ENCODE measurements around the gene AIP. TPM values are rescaled to one million over a fixed set of nuclear protein-coding genes. Genes with fewer than 3 reads are reported as not detected.

Gene AIP
- 101 TPM in 2 replicates for total RNA-seq

DNA sequence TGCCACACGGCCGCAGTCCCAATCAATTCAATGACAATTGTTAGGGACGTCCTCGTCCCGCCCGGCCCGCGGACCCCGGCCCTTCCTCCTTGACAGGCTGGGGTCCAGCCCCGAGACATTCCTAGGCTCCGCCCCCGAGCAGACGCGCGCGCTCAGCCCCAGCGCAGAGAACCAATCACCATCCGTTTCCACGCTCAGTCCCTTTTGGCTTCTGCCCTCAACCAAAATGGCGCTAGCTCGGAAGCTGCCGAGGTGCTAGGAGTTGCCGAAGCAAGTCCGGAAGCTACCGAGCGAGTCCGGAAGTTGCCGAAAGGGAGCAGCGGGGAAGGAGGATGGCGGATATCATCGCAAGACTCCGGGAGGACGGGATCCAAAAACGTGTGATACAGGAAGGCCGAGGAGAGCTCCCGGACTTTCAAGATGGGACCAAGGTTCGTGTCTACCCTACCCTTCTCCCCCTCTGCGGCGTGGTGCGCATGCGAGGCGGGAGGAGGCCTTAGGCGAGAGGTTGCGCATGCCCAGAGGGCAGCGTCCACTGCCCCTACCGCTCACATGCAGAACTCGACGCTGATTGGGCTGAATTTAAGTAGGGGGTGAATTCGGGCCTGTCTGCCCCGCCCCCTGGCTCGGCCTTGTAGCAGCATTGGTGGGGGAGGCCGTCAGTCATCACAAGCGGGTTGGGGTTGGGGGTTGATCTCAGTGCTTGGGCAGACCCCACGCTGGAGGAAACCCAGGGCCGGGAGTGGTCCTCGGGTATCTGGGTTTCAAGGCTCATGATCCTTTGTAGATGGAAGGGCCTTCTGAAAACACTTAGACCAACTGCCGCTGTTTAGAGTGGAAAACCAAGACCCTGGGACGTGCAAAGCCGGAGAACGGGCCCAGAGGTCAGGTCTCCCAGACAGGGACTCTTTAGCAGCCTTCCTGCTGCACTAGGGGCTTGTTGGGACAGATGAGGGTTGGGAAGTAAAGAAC, at the start of gene AIP:
Gene AIP, plus strand, starts transcription at position 200 of the 972 bp plus-strand sequence. Its CDS starts 133 bp downstream, at position 333.

DNA sequence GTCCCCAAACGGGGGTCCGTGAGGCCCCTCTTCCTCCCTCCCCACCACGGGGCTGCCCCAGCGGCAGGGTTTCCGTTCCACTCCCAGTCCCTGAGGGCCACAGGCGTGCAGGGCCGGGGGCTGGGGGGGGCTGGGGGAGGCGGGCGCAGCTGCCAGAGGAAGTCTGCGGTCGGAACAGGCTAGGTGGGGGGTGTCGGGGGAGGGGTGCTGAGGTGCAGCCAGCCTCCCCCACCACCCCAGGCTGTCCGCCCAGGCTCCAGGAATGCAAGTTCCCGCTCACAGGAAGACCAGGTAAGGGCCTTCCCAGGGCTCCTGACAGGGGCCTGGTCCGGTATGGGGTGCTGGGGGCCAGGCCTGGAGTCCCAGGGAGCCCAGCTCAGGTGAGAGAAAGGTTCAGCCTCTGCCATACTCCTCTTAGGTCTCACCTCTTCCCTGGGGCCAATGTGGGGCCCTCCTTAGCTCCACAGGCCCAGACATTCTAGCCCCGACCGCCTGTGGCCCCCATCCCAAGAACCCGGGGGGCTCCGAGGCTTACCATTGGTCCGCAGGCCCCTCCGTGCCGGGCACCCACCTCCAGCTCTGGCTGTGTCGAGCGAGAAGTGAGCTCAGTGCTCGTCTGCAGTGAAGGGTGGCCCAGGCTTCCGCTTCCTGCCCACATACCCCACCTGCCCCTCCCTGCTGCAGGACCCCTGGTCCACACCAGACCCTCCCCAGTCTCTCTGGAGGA, 45.6 kb upstream of the AIP start, which contains the start of gene PTPRCAP:
Gene PTPRCAP, minus strand, starts transcription at position 601 of the 727 bp plus-strand sequence. Its CDS starts 63 bp downstream, at position 538.

DNA sequence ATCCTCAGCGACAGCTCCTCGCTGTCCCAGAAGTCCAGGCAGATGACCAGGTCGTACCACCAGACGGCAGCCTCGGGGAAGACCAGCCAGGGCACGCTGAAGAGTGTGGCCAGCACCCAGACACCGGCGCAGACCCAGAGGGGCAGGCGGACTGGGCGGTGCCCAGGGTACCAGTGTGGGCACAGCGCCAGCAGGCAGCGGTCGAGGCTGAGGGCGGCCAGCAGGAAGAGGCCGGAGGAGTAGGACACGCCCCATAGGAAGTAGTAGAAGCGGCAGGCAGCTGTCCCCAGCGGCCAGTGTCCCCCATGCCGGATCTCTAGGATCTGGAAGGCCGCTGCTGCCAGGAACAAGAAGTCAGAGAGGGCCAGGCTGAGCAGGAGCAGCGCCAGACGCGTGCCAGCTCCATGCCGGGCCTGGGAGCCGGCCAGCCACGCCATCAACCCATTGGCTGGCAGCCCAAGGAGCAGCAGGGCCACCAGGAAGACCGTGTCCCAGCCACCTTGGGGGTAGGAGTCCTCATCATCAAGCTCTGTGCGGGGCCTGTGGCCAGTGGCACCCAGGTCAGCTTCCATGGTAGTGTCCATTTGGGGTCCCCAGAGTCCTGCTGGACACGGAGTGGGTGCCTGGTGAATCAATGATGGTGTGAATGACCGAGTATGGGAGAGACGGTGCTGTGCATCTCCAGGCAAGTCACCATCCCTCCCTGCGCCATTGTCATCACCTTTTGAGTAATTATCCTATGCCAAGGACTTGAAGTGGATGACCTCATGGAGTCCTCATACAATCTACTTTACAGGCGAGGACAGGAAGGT, 30.5 kb upstream of the AIP start, which contains the start of gene GPR152:
Gene GPR152, minus strand, starts transcription at position 589 of the 812 bp plus-strand sequence. Its CDS starts 5 bp downstream, at position 584.

DNA sequence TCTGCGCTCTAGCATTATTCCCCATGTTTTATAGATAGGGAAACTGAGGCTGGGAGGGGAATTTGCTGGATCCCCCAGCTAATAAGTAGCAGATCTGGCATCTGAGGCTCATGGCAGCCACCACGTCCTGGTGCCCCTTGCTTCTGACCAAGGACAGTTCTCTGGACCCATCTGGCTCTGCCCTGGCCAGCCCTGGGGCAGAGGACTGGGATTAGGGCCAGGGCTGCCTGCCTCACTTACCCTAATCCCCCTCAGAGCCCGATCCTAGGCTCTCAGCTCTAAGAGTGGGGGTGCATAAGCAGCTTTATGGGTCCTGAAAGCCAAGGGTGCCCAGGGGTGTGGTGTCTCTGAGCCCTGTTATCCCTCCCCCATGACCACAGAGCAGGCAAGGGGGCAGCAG, 27.8 kb upstream of the AIP start, which contains the start of gene CABP4:
Gene CABP4, plus strand, starts transcription at position 301 of the 400 bp plus-strand sequence. Its CDS starts 70 bp downstream, at position 371.

DNA sequence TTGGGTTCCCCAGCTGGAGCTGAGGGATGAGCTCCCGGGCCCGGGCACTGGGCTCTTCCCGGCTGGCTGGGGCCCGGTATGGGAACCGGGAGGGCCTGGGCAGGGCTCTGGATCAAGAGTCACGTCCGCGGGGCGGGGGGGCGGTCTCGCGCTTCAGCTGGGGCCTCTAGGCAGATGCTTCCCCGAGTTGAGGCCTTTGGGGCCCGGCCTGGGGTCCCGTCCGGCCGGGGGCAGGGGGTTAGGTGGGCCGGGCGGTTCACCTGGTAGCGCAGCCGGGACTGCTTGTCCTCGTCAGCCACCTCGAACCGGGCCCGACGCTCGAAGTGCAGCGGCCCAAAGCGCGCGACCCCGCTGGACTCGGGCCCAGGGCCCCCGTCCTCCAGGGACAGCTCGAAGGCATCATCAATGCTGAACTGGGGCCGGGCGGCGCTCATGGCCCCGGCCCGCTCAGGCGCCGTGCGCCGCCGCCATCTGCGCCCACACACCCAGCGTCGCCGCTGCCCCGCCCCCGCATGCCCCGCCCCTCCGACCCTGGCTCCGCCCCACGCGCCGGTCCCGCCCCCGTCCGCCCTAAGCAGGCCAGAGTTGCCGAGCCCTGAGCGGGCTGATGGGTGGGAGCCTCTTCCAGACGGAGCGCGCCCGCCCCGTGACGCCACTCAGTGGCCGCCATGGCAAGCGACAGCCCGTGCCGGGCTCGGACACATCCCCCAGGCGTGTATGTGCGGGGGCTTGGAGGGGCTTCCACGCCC, 13.9 kb upstream of the AIP start, which contains the start of gene TMEM134:
Gene TMEM134, minus strand, starts transcription at position 493 of the 749 bp plus-strand sequence. Its CDS starts 59 bp downstream, at position 434.

DNA sequence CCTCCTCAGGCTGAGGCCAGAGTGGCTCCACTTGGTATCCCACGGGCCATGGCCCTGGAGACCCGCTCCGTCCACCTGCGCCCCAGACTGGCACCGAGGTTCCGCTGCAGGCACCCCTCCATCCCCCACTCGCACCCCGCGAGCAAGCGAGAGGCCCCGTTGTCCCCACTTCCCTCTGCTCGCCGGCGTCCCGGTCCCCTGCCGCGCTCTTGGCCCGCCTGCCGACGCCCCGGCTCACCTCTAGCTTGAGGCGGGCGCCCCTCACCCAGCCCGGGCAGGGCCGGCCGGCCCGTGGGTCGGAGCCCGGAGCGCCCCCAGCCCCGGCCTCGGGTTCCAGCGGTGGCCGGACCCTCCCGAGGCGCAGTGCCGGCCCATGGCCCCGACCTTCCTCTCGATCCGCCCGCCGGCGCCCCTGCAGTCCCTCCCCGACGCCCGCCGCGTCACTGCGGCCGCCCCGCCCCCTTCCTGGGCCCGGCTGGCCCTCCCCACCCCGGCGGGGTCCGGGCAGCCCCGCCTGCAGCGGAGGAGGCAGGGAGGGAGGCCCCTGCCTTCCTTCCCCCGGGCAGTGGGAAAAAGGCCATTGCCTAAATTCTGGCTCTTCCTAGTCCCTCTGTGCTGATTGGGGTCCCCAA, 22.2 kb downstream of the AIP start, which contains the start of gene PITPNM1:
Gene PITPNM1, minus strand, starts transcription at position 414 of the 632 bp plus-strand sequence. CDS start 1,183 bp downstream, outside the sequence.

DNA sequence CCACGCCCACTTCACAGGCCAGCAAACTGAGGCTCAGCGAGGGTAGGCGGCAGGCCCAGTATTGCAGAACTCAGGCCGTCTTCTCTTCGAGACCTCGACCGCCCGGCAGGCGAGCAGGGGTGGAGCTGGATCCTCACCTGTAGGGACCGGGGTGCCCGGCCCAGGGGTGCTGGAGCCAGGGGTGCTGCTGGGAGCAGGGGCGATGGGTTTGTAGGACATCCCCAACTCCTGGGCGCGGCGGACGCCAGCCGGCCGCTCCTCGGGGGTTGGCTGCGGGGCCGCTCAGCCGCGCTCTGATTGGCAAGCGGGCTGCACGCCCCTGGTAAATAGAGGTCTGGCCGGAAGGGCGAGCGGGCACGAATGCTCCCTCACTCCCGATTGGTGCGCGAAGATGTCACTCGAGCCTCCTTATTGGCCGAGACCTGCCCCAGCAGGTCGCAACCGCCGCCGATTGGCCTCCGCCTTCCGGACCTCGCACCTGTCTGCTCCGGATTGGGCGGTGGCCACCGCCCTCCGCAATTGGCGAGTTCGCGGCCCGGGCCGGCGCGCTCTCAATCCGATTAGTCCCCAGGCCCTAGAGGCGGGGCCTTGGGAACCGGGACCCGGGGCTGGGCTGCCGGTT, 25.1 kb downstream of the AIP start, which contains the start of gene CDK2AP2:
Gene CDK2AP2, minus strand, starts transcription at position 299 of the 622 bp plus-strand sequence. Its CDS starts 80 bp downstream, at position 219.

DNA sequence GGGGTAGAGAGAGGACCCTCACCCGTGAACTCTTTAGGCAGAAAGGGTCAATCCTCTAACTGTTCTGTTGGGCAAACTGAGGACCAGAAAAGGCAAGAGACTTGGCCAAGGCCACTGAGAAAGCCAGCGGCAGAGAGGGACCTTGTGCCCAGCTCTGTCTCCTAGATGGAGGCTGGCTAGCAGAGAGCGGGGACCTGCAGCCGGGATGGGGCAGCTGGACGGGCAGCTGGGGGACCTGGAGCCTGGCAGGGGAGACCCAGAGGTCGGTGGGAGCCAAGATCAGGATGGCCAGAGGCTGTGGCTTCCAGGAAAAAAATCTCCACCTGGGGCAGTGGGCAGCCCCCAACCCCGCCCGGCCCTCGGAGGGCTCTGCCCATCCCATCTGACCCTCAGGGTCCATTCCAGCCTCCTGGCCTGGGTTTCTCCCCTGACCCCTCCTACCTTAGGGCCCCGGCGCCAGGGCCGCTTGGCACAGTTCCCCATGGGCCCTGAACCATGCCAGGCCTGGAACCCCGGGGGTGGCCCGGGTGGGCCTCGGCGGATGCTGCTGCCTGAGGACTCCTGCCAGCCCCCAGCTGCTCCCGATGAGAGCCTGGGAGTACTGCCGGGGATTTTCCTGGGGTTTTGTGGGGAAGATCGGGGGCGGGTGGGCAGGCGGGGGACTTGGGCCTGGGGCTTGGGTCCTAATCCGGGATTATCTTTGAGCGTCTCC, 40.2 kb downstream of the AIP start, which contains the start of gene CABP2:
Gene CABP2, minus strand, starts transcription at position 603 of the 712 bp plus-strand sequence. Its CDS starts 120 bp downstream, at position 483.

Other genes starting within 250 kb of the AIP start
- gene GRK2, start 216.6 kb upstream of the AIP start, total RNA-seq: 22.9 and 26.1 TPM in 2 replicates
- 18.6 and 25.5 TPM in 2 replicates for gene ANKRD13D, start 193.7 kb upstream of the AIP start, total RNA-seq
- 7.8 and 10.2 TPM in 2 replicates for gene SSH3, start 179.5 kb upstream of the AIP start, total RNA-seq
- 22.0 and 30.9 TPM in 2 replicates for gene POLD4, start 129.5 kb upstream of the AIP start, total RNA-seq
- gene CLCF1, start 109.4 kb upstream of the AIP start, total RNA-seq: 2.0 and 2.4 TPM in 2 replicates
- gene RAD9A, start 91.0 kb upstream of the AIP start, total RNA-seq: 4.3 and 4.8 TPM in 2 replicates
- gene PPP1CA, start 81.2 kb upstream of the AIP start, total RNA-seq: 233 and 254 TPM in 2 replicates
- gene TBC1D10C, start 78.9 kb upstream of the AIP start, total RNA-seq: 0.09 and 0.22 TPM in 2 replicates
- 0.09 and 0.22 TPM in 2 replicates for gene CARNS1, start 67.3 kb upstream of the AIP start, total RNA-seq
- gene RPS6KB2, start 54.5 kb upstream of the AIP start, total RNA-seq: 25.0 and 26.3 TPM in 2 replicates
- gene PTPRCAP, start 45.3 kb upstream of the AIP start, total RNA-seq: 0.11 and 0.43 TPM in 2 replicates
- gene CORO1B, start 39.5 kb upstream of the AIP start, total RNA-seq: 122 and 145 TPM in 2 replicates
- not detected in 2 replicates for gene GPR152, start 30.3 kb upstream of the AIP start, total RNA-seq
- gene CABP4, start 27.7 kb upstream of the AIP start, total RNA-seq: 1.5 and 2.0 TPM in 2 replicates
- 21.1 and 21.8 TPM in 2 replicates for gene TMEM134, start 13.8 kb upstream of the AIP start, total RNA-seq
- 2.8 and 3.1 TPM in 2 replicates for gene PITPNM1, start 22.3 kb downstream of the AIP start, total RNA-seq
- 10.3 and 23.1 TPM in 2 replicates for gene CDK2AP2, start 25.1 kb downstream of the AIP start, total RNA-seq
- gene CABP2, start 40.4 kb downstream of the AIP start, total RNA-seq: not detected in 2 replicates
- 473 and 682 TPM in 2 replicates for gene GSTP1, start 100.8 kb downstream of the AIP start, total RNA-seq
- gene NDUFV1, start 123.9 kb downstream of the AIP start, total RNA-seq: 121 and 130 TPM in 2 replicates
- 3.6 and 5.4 TPM in 2 replicates for gene NUDT8, start 146.9 kb downstream of the AIP start, total RNA-seq
- gene TBX10, start 156.7 kb downstream of the AIP start, total RNA-seq: not detected in 2 replicates
- gene ACY3, start 167.7 kb downstream of the AIP start, total RNA-seq: not detected in 2 replicates
- not detected in 2 replicates for gene ALDH3B2, start 191.6 kb downstream of the AIP start, total RNA-seq